Natural killer cell (primary cell): ENCODE data around the gene CDYL2. TPM values are rescaled to one million over a fixed set of nuclear protein-coding genes. Genes with fewer than 3 reads are reported as not detected.
"Not testable (repeated sequence)": the region's sequence is repeated elsewhere in the genome, so short reads cannot be mapped to it uniquely, and the experiment has no call there.

ENCODE experiments used
- ATAC-seq, 3 donors: fragments of 150-1000 bp in 2 of 3; fragments of 200-7000 bp in 1 of 3; cut with Tn5 transposase; 1 replicate in 1 of 3; 2 replicates in 2 of 3; pipeline ENCODE4 v1.10.0; 2021; ENCODE audit warnings: mild to moderate bottlenecking in 2 of 3, moderate library complexity in 2 of 3
- DNase-seq, 2 donors: peaks; one replicate each; pipeline versions ENCODE4 v3.0.0 to v3.0.0-alpha.2; 2013 to 2021; ENCODE audit warnings: mixed read lengths in 1 of 2
- H3K27ac ChIP-seq: one replicate; pipeline ENCODE4 v1.5.1; 2013; ENCODE audit warnings: mild to moderate bottlenecking, low read length
- H3K27me3 ChIP-seq: one replicate; pipeline ENCODE4 v1.6.1; 2013; ENCODE audit warnings: low read length; ENCODE audit not compliant: control insufficient read depth, insufficient read depth
- H3K36me3 ChIP-seq: one replicate; pipeline ENCODE4 v1.6.1; 2013; ENCODE audit warnings: low read length; ENCODE audit not compliant: control insufficient read depth, insufficient read depth
- H3K4me1 ChIP-seq: one replicate; pipeline ENCODE4 v1.6.1; 2013; ENCODE audit warnings: low read length; ENCODE audit not compliant: control insufficient read depth, insufficient read depth
- H3K4me3 ChIP-seq: one replicate; pipeline ENCODE4 v1.5.1; 2013; ENCODE audit warnings: low read length
- H3K9me3 ChIP-seq: one replicate; pipeline ENCODE4 v1.6.1; 2013; ENCODE audit warnings: low read length; ENCODE audit not compliant: control insufficient read depth, insufficient read depth
- H3K27ac Mint-ChIP-seq, 2 donors: one replicate each; pipeline ENCODE4 v1.8.0; 2022; ENCODE audit warnings: mild to moderate bottlenecking in 2 of 2, mixed read lengths in 2 of 2, moderate library complexity in 1 of 2
- H3K27me3 Mint-ChIP-seq, 2 donors: one replicate each; pipeline ENCODE4 v1.8.0; 2022; ENCODE audit warnings: low read depth in 2 of 2, mixed read lengths in 2 of 2
- H3K36me3 Mint-ChIP-seq: one replicate; pipeline ENCODE4 v1.8.0; 2022; ENCODE audit warnings: mixed read lengths
- H3K4me1 Mint-ChIP-seq, 2 donors: one replicate each; pipeline ENCODE4 v1.8.0; 2022; ENCODE audit warnings: mixed read lengths in 2 of 2
- H3K4me3 Mint-ChIP-seq: one replicate; pipeline ENCODE4 v1.8.0; 2022; ENCODE audit warnings: mild to moderate bottlenecking, moderate library complexity, mixed read lengths
- H3K9me3 Mint-ChIP-seq, 2 donors: one replicate each; pipeline ENCODE4 v1.8.0; 2022; ENCODE audit warnings: mixed read lengths in 2 of 2
- WGBS: methylation state at CpG from one replicate; pipeline ENCODE4 v1.1.7; 2013; ENCODE audit warnings: missing lambda C conversion rate; ENCODE audit not compliant: insufficient coverage; 5-methylcytosine and 5-hydroxymethylcytosine counted together
- intact Hi-C: fragments of 100-400 bp; cut with micrococcal nuclease; formaldehyde crosslinking; loops from one replicate; pipeline ENCODE4 v1.14.2; 2022
- total RNA-seq, 4 donors: library from RNA; stranded (reverse); fragments of 120-200 nt in 1 of 4; gene quantifications; one replicate each; pipeline versions ENCODE4 v1.2.3 to v1.2.4, GENCODE V29; 2013 to 2022
- TF ChIP-seq, protein P1 (sequence below): fragments of 200-600 bp; IDR thresholded peaks from one replicate; pipeline ENCODE4 v1.8.0; 2022; ENCODE audit warnings: antibody characterized with exemption

CDYL2 gene
- total RNA-seq, 3 donors from 2014 or later (not counting 1 experiment from before 2014, with no cell fraction given): 2.7 to 14.5 (median 3.4) TPM

DNA sequence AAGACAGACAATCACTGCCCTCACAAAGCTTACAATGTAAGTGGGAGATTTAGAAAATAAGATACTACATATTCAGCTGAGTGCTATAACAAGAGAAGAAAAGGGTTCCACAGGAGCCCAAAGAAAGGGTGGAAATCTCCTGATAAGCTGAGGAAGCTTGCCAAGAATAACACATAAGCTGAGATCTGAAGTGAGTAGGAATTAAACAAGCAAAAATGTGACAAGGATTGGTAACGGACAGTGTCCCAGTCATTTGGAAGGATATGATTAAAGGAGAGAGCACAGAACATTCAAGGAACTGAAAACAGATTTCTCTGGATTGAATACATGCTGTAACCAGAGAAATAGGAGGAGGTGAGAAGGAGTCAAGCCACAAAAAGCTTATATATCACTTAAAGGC, 13.0 kb downstream of the CDYL2 start:
- Mint-ChIP-seq H3K9me3 (no peaks in the 10 kb centered on the region), H3K27ac (no peak overlapping the region), H3K36me3 (no peaks in the 10 kb centered on the region), H3K4me1 (no peaks in the 10 kb centered on the region), H3K4me3 (no peak overlapping the region), H3K27me3 (no peaks in the 10 kb centered on the region)
- TF ChIP-seq, protein P1, sequence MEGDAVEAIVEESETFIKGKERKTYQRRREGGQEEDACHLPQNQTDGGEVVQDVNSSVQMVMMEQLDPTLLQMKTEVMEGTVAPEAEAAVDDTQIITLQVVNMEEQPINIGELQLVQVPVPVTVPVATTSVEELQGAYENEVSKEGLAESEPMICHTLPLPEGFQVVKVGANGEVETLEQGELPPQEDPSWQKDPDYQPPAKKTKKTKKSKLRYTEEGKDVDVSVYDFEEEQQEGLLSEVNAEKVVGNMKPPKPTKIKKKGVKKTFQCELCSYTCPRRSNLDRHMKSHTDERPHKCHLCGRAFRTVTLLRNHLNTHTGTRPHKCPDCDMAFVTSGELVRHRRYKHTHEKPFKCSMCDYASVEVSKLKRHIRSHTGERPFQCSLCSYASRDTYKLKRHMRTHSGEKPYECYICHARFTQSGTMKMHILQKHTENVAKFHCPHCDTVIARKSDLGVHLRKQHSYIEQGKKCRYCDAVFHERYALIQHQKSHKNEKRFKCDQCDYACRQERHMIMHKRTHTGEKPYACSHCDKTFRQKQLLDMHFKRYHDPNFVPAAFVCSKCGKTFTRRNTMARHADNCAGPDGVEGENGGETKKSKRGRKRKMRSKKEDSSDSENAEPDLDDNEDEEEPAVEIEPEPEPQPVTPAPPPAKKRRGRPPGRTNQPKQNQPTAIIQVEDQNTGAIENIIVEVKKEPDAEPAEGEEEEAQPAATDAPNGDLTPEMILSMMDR: no peak
- WGBS: 96% methylated on average over 1 of the region's 1 CpG
- no peaks in the 10 kb centered on the region for H3K9me3 ChIP-seq
- H3K4me1 ChIP-seq: no peaks in the 10 kb centered on the region
- H3K4me3 ChIP-seq: no peak overlapping the region
- no peaks in the 10 kb centered on the region for H3K36me3 ChIP-seq
- no peak for DNase-seq
- intact Hi-C loops: no loop called here
- H3K27me3 ChIP-seq: no peaks in the 10 kb centered on the region
- ATAC-seq: no peak
- no peak overlapping the region for H3K27ac ChIP-seq

DNA sequence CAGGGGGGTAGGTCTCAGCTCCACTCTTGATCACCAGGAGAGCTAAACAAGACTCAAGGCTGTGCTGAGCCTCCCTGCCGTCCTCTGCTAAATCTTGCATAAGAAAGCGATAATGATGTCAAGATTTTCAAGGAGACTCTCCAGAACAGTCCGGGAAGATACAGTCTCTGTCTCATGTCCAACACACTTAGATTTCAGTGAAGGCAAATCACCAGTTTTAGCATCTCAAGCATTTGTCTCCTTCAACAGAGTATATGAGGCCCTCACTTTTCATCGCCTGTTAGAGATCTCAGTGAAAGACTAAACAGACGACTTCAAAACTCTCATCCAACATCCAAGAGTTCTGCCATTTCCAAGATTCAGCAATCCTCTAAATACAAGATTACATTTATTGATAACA, 13.6 kb downstream of the CDYL2 start:
- TF ChIP-seq, protein P1: no peak
- ATAC-seq (no peak), DNase-seq (no peak)
- Histone ChIP-seq H3K27me3 (no peaks in the 10 kb centered on the region), H3K27ac (no peak overlapping the region), H3K36me3 (no peaks in the 10 kb centered on the region), H3K4me3 (no peak overlapping the region), H3K9me3 (no peaks in the 10 kb centered on the region), H3K4me1 (no peaks in the 10 kb centered on the region)
- Mint-ChIP-seq H3K27me3 (no peaks in the 10 kb centered on the region), H3K27ac (no peak overlapping the region), H3K4me3 (no peak overlapping the region), H3K4me1 (no peaks in the 10 kb centered on the region), H3K36me3 (no peaks in the 10 kb centered on the region), H3K9me3 (no peaks in the 10 kb centered on the region)
- 99% methylated on average over 5 of the region's 5 CpGs for WGBS
- intact Hi-C loops: no loop called here

- no peak for DNase-seq
- no peak overlapping the region for H3K27ac Mint-ChIP-seq
These were observed 16.4 kb downstream of the CDYL2 start for GRCh38 chr16:80788027-80788426.

DNA sequence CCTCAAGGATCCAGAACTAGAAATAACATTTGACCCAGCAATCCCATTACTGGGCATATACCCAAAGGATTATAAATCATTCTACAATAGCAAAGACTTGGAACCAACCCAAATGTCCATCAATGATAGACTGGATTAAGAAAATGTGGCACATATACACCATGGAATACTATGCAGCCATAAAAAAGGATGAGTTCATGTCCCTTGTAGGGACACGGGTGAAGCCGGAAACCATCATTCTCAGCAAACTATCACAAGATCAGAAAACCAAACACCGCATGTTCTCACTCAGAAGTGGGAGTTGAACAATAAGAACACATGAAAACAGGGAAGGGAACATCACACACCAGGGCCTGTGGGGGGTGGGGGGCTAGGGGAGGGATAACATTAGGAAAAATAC, 17.8 kb downstream of the CDYL2 start:
- H3K36me3 Mint-ChIP-seq, ATAC-seq, intact Hi-C loops, H3K4me3 Mint-ChIP-seq, H3K4me1 ChIP-seq, H3K9me3 ChIP-seq, H3K4me3 ChIP-seq, H3K27me3 ChIP-seq, H3K36me3 ChIP-seq, H3K9me3 Mint-ChIP-seq, H3K4me1 Mint-ChIP-seq, H3K27ac ChIP-seq, H3K27me3 Mint-ChIP-seq, H3K27ac Mint-ChIP-seq, DNase-seq: not testable (repeated sequence)
- WGBS: 100% methylated on average over 2 of the region's 3 CpGs

More at GRCh38 chr16:80788027-80788426, 16.4 kb downstream of the CDYL2 start:
- peaks cover 2 to 3% of the 10 kb centered on the region in 2 donors for H3K9me3 Mint-ChIP-seq
- TF ChIP-seq, protein P1: no peak
- WGBS: 70% methylated on average over 2 of the region's 2 CpGs
- H3K4me3 Mint-ChIP-seq: no peak overlapping the region
- ATAC-seq: no peak
- intact Hi-C loops: no loop called here
- no peak overlapping the region for H3K27ac ChIP-seq
- H3K27me3 ChIP-seq: no peaks in the 10 kb centered on the region
- H3K36me3 ChIP-seq: no peaks in the 10 kb centered on the region
- H3K4me1 ChIP-seq: no peaks in the 10 kb centered on the region
- H3K36me3 Mint-ChIP-seq: no peaks in the 10 kb centered on the region
- H3K9me3 ChIP-seq: no peaks in the 10 kb centered on the region
- H3K27me3 Mint-ChIP-seq: no peaks in the 10 kb centered on the region
- no peak overlapping the region for H3K4me3 ChIP-seq
- H3K4me1 Mint-ChIP-seq: no peaks in the 10 kb centered on the region
